Fibroblast of pulmonary artery (primary cell): ENCODE measurements around the gene CIAO1.

Source experiments
- DNase-seq: peaks from one replicate; pipeline ENCODE4 v3.0.0-alpha.2; 2010; ENCODE audit warnings: low read depth
- H3K4me3 ChIP-seq: replicated peaks from 2 replicates; pipeline ENCODE4 v1.5.1; 2011; ENCODE audit warnings: low read depth, mild to moderate bottlenecking, control low read depth, low read length, moderate library complexity
- TF ChIP-seq, protein P1 (sequence below): IDR thresholded peaks from 2 replicates; pipeline ENCODE4 v1.5.1; 2011; ENCODE audit warnings: mild to moderate bottlenecking, control low read depth, low read length, inconsistent platforms; ENCODE audit errors: missing control alignments

Gene CIAO1

DNA sequence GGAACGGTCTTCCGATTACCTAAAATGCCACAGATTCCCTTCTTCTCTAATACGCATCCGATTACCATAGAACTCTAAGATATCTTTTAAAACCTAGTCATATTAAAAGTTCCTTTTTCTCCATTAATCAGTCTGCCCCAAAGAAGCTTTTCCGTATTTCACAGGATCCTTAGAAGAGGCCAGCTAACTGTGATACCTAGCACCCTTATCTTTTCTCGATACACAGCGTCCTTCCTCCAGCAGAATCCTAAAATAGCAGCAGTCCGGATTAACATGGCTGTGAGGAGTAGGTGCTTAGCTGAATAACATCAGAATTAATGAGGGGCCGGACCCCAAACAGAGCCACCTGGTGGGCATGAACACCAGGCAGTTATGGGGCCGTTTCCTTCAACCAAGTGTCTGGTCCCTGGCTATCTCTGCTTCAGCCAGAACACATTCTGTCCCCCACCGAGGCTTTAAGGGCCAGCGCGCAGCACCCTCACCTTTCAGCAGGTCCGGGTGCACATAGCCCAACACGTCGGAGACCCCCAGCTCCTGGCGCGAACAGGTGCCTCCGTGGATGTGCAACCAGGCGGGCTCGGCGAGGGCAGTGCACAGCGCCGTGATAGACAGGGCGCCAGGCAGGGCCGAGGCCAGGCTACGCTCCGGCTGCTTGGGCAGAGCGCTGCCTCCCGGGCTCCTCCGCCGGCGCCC lies 1.2 kb upstream of the CIAO1 start:
- TF ChIP-seq, protein P1, sequence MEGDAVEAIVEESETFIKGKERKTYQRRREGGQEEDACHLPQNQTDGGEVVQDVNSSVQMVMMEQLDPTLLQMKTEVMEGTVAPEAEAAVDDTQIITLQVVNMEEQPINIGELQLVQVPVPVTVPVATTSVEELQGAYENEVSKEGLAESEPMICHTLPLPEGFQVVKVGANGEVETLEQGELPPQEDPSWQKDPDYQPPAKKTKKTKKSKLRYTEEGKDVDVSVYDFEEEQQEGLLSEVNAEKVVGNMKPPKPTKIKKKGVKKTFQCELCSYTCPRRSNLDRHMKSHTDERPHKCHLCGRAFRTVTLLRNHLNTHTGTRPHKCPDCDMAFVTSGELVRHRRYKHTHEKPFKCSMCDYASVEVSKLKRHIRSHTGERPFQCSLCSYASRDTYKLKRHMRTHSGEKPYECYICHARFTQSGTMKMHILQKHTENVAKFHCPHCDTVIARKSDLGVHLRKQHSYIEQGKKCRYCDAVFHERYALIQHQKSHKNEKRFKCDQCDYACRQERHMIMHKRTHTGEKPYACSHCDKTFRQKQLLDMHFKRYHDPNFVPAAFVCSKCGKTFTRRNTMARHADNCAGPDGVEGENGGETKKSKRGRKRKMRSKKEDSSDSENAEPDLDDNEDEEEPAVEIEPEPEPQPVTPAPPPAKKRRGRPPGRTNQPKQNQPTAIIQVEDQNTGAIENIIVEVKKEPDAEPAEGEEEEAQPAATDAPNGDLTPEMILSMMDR = peak; percentile 43

GRCh38 chr2:96265349-96265839 lies 631 bp upstream of the CIAO1 start:
- no peak for DNase-seq
- TF ChIP-seq, protein P1 = no peak

More for the DNA sequence above, 1.2 kb upstream of the CIAO1 start:
- H3K4me3 ChIP-seq = peak overlapping the region; percentile 79
- DNase-seq = peak; percentile 51

DNA sequence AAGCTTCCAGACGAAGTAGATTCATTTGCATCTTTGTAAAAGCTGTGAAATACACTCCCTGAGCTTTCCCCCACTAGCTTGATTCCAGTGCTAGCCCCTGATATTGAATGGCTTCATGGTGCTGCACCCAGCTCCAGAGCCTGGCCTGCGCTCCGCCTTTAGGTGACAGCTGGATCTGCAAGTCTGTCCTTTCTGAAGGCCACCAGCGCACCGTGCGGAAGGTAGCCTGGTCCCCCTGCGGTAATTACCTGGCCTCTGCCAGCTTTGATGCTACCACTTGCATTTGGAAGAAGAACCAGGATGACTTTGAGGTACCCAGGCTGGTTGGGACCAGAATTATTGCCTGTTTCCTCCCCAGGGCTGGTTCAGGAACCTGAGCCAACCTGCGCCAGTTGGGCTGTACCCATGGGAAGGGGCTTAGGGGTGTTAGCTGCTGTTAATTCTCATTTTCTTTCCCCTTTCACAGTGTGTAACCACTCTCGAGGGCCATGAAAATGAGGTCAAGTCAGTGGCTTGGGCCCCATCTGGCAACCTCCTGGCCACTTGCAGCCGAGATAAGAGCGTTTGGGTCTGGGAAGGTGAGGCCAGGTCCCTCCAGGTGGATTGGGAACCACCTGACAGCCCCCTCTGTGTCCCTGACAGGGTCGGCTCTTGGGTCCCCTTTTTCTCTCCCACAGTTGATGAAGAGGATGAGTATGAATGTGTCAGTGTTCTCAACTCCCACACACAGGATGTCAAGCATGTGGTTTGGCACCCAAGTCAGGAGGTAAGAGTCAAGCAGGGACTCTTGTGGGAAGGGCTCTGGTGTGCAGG lies 1.3 kb downstream of the CIAO1 start:
- DNase-seq = peak; percentile 50
- H3K4me3 ChIP-seq = peak overlapping the region; percentile 79
- TF ChIP-seq, protein P1 = peak; percentile 43

More at GRCh38 chr2:96265349-96265839, 631 bp upstream of the CIAO1 start:
- H3K4me3 ChIP-seq = peak overlapping the region; percentile 79

DNA sequence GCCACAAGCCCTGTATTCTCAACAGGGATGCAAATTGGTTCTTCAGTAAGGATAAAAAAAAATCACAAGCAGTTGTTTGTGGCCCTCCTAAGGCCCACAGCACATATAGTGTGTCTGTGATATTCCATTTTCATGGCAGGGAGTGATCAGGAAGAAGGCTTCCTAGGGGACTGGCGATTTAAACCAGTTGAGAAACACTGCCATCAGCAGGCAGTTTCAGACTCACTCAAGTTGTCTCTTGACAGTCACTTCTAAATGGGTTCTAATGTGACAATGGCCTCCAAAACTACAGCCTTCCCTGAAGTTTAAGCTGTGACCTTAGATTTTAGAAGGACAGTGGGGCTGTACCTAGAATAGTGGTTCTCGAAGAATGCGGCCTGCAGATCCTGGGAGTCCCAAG lies 6.0 kb downstream of the CIAO1 start:
- TF ChIP-seq, protein P1 = no peak
- DNase-seq = no peak
- H3K4me3 ChIP-seq = no peak overlapping the region

DNA sequence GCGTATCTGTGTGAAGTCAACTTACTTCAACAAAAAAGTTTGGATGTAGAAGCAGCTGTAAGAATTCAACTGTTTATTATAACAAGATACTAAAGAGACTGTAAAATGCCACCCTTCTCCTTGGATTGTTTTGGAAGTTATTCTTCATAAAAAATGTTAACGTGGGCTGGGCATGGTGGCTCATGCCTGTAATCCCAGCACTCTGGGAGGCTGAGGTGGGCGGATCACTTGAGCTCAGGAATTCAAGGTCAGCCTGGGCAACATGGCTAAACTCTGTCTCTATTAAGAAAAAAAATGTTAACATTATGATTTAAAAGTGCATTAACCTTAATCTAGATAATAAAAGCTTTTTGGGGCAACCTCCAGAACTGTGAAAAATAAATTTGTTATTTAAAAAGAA lies 7.7 kb downstream of the CIAO1 start:
- TF ChIP-seq, protein P1 = no peak
- DNase-seq = no peak
- no peak overlapping the region for H3K4me3 ChIP-seq

DNA sequence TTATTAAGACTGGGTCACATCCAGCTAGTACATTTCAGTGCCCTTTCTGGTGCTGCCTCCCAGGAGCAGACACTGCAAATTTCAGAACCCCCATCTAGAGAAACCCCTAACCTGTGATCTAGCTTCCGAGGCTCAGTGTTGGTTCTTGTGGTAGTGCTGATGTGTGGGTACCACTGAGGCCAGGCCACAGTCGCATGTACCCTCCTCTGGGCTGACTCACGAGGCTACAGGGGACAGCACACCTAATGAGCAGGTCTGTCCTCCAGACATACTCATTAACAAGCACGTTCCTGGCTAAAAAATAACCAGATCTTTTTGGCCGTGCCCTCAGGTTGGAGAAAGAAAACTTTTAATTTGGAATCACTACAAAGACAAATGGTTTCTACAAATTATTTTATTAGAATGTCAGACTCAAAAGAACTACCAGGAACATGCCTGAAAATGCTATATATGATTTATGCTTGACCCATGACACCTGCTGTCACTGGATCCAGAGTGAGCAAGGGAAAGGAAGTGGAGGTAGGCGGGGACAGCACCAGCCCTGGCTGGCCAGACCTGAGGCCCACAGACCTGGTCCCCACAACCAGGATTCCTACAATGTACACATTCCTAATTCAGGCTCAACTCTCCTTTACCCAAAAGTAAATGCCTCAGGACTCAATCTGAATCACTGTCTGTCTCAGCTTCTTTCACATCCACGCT lies 8.5 kb downstream of the CIAO1 start:
- no peak overlapping the region for H3K4me3 ChIP-seq
- no peak for DNase-seq
- TF ChIP-seq, protein P1 = no peak
